ENCODE data around the gene MYOG. TPM values are rescaled to one million over a fixed set of nuclear protein-coding genes. Genes with fewer than 3 reads are reported as not detected.

MYOG gene
- total RNA-seq, 1 donor from 2014 or later: not detected

- Mint-ChIP-seq H3K9me3 (ENCODE audit: low read depth) (no peaks in the 10 kb centered on the region), H3K4me3 (ENCODE audit: low read depth) (no peak overlapping the region), H3K4me1 (ENCODE audit: low read depth) (no peaks in the 10 kb centered on the region), H3K27me3 (peaks cover 69% of the 10 kb centered on the region), H3K27ac (no peak overlapping the region), H3K36me3 (ENCODE audit: insufficient read depth) (no peaks in the 10 kb centered on the region)
- no peak for DNase-seq (ENCODE audit: low spot score, unreplicated experiment)
- TF ChIP-seq CTCF (IDR thresholded peaks at IDR 0.05; ENCODE audit: unreplicated experiment): no peak
These were observed 3.0 kb downstream of the MYOG start for GRCh38 chr1:203082571-203083462.

GRCh38 chr1:203082231-203082505 lies 3.6 kb downstream of the MYOG start:
- no peak for DNase-seq (ENCODE audit: low spot score, unreplicated experiment)
- Mint-ChIP-seq H3K9me3 (ENCODE audit: low read depth) (no peaks in the 10 kb centered on the region), H3K27ac (no peak overlapping the region), H3K27me3 (peaks cover 71% of the 10 kb centered on the region), H3K4me1 (ENCODE audit: low read depth) (no peaks in the 10 kb centered on the region), H3K36me3 (ENCODE audit: insufficient read depth) (no peaks in the 10 kb centered on the region), H3K4me3 (ENCODE audit: low read depth) (no peak overlapping the region)
- no peak for TF ChIP-seq CTCF (IDR thresholded peaks at IDR 0.05; ENCODE audit: unreplicated experiment)

GRCh38 chr1:203081465-203082230 lies 4.2 kb downstream of the MYOG start:
- no peaks in the 10 kb centered on the region for H3K9me3 Mint-ChIP-seq (ENCODE audit: low read depth)
- TF ChIP-seq CTCF (IDR thresholded peaks at IDR 0.05; ENCODE audit: unreplicated experiment): no peak
- H3K36me3 Mint-ChIP-seq (ENCODE audit: insufficient read depth): no peaks in the 10 kb centered on the region
- peaks cover 71% of the 10 kb centered on the region for H3K27me3 Mint-ChIP-seq
- H3K4me3 Mint-ChIP-seq (ENCODE audit: low read depth): no peak overlapping the region
- H3K27ac Mint-ChIP-seq: no peak overlapping the region
- H3K4me1 Mint-ChIP-seq (ENCODE audit: low read depth): no peaks in the 10 kb centered on the region
- no peak for DNase-seq (ENCODE audit: low spot score, unreplicated experiment)

- Mint-ChIP-seq H3K27ac (no peak overlapping the region), H3K27me3 (peaks cover 73% of the 10 kb centered on the region)
These were observed 5.4 kb downstream of the MYOG start for GRCh38 chr1:203080456-203080855.

More at GRCh38 chr1:203080456-203080855, 5.4 kb downstream of the MYOG start:
- H3K36me3 Mint-ChIP-seq (ENCODE audit: insufficient read depth): no peaks in the 10 kb centered on the region
- no peak overlapping the region for H3K4me3 Mint-ChIP-seq (ENCODE audit: low read depth)
- H3K4me1 Mint-ChIP-seq (ENCODE audit: low read depth): peaks cover 3% of the 10 kb centered on the region
- no peak for TF ChIP-seq CTCF (IDR thresholded peaks at IDR 0.05; ENCODE audit: unreplicated experiment)
- no peak for DNase-seq (ENCODE audit: low spot score, unreplicated experiment)
- no peaks in the 10 kb centered on the region for H3K9me3 Mint-ChIP-seq (ENCODE audit: low read depth)

Data from progenitor cell of endocrine pancreas (in vitro differentiated cells).